Measurements from ENCODE around the gene TAF6L. TPM values are rescaled to one million over a fixed set of nuclear protein-coding genes. Genes with fewer than 3 reads are reported as not detected.
A peak's percentile ranks its signal among the peaks of the same experiment; 100 is the strongest.

The TAF6L gene
- total RNA-seq, 1 experiment from 2014 or later = 42.1 TPM

DNA sequence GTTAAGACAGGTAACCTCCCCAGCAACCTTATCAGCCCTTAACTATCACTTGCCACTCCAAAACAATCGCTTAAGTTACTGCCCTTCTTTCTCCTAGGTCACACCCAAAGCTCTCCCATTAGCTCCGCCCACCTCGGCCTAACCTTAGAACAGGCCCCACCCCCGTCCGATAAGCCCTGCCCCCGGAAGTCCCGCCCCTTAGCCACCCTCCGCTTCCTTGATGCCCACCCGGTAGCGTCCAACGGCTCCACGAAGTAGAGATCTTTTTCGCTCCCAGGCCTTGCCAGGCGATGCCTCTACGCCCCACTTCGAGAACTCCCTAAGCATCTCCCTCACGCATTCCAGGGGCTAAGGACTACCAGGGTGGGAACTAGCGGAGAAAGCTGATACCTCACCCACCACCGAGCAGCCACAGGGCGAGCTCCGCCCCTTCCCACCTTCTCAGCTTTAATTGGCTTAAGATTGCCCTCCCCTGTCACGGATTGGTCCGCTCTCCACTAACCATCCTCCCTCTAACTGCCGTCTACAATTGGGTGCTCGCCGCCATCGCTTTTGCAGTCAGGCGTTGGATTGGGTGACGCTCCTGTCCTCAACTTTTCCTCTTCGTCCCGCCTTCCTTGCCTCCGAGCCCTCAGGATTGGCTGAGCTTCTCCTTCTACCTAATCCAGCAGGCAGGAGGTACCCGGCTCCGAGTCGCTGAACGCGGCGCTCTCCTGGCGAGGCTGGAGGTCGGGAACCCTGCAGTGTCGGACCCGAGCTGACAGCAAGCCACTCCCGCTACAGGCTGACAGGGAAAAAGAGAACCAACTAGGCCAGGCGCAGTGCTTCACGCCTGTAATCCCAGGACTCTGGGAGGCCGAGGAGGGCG lies 17.2 kb upstream of the TAF6L start, which contains the start of gene ZBTB3 (continued):
- no peak for TF ChIP-seq NR3C1 (CRISPR knock-in tag; conservative IDR thresholded peaks at IDR 0.05; ENCODE audit: low read depth)
- no peak for TF ChIP-seq RELA (CRISPR knock-in tag; IDR thresholded peaks at IDR 0.05; ENCODE audit: borderline replicate concordance)
- TF ChIP-seq, protein P1, sequence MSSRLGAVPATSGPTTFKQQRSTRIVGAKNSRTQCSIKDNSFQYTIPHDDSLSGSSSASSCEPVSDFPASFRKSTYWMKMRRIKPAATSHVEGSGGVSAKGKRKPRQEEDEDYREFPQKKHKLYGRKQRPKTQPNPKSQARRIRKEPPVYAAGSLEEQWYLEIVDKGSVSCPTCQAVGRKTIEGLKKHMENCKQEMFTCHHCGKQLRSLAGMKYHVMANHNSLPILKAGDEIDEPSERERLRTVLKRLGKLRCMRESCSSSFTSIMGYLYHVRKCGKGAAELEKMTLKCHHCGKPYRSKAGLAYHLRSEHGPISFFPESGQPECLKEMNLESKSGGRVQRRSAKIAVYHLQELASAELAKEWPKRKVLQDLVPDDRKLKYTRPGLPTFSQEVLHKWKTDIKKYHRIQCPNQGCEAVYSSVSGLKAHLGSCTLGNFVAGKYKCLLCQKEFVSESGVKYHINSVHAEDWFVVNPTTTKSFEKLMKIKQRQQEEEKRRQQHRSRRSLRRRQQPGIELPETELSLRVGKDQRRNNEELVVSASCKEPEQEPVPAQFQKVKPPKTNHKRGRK (CRISPR knock-in tag; IDR thresholded peaks at IDR 0.05; ENCODE audit: borderline replicate concordance) = no peak
- no peak for TF ChIP-seq ZNF317 (CRISPR knock-in tag; IDR thresholded peaks at IDR 0.05; ENCODE audit: borderline replicate concordance, low read depth)
- TF ChIP-seq KAT7 (CRISPR knock-in tag; IDR thresholded peaks at IDR 0.05; ENCODE audit: borderline replicate concordance) = no peak
- TF ChIP-seq FOXJ3 (CRISPR knock-in tag; IDR thresholded peaks at IDR 0.05; ENCODE audit: borderline replicate concordance) = no peak
- TF ChIP-seq, protein P2, sequence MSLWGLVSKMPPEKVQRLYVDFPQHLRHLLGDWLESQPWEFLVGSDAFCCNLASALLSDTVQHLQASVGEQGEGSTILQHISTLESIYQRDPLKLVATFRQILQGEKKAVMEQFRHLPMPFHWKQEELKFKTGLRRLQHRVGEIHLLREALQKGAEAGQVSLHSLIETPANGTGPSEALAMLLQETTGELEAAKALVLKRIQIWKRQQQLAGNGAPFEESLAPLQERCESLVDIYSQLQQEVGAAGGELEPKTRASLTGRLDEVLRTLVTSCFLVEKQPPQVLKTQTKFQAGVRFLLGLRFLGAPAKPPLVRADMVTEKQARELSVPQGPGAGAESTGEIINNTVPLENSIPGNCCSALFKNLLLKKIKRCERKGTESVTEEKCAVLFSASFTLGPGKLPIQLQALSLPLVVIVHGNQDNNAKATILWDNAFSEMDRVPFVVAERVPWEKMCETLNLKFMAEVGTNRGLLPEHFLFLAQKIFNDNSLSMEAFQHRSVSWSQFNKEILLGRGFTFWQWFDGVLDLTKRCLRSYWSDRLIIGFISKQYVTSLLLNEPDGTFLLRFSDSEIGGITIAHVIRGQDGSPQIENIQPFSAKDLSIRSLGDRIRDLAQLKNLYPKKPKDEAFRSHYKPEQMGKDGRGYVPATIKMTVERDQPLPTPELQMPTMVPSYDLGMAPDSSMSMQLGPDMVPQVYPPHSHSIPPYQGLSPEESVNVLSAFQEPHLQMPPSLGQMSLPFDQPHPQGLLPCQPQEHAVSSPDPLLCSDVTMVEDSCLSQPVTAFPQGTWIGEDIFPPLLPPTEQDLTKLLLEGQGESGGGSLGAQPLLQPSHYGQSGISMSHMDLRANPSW (CRISPR knock-in tag; conservative IDR thresholded peaks at IDR 0.05; ENCODE audit: low read depth) = no peak
- TF ChIP-seq FOXK1 (CRISPR knock-in tag; IDR thresholded peaks at IDR 0.05) = no peak; the same call in none of the 2 replicates
- TF ChIP-seq, protein P3, sequence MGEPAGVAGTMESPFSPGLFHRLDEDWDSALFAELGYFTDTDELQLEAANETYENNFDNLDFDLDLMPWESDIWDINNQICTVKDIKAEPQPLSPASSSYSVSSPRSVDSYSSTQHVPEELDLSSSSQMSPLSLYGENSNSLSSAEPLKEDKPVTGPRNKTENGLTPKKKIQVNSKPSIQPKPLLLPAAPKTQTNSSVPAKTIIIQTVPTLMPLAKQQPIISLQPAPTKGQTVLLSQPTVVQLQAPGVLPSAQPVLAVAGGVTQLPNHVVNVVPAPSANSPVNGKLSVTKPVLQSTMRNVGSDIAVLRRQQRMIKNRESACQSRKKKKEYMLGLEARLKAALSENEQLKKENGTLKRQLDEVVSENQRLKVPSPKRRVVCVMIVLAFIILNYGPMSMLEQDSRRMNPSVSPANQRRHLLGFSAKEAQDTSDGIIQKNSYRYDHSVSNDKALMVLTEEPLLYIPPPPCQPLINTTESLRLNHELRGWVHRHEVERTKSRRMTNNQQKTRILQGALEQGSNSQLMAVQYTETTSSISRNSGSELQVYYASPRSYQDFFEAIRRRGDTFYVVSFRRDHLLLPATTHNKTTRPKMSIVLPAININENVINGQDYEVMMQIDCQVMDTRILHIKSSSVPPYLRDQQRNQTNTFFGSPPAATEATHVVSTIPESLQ (CRISPR knock-in tag; IDR thresholded peaks at IDR 0.05) = no peak
- TF ChIP-seq, protein P4, sequence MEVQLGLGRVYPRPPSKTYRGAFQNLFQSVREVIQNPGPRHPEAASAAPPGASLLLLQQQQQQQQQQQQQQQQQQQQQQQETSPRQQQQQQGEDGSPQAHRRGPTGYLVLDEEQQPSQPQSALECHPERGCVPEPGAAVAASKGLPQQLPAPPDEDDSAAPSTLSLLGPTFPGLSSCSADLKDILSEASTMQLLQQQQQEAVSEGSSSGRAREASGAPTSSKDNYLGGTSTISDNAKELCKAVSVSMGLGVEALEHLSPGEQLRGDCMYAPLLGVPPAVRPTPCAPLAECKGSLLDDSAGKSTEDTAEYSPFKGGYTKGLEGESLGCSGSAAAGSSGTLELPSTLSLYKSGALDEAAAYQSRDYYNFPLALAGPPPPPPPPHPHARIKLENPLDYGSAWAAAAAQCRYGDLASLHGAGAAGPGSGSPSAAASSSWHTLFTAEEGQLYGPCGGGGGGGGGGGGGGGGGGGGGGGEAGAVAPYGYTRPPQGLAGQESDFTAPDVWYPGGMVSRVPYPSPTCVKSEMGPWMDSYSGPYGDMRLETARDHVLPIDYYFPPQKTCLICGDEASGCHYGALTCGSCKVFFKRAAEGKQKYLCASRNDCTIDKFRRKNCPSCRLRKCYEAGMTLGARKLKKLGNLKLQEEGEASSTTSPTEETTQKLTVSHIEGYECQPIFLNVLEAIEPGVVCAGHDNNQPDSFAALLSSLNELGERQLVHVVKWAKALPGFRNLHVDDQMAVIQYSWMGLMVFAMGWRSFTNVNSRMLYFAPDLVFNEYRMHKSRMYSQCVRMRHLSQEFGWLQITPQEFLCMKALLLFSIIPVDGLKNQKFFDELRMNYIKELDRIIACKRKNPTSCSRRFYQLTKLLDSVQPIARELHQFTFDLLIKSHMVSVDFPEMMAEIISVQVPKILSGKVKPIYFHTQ (CRISPR knock-in tag; IDR thresholded peaks at IDR 0.05) = no peak

DNA sequence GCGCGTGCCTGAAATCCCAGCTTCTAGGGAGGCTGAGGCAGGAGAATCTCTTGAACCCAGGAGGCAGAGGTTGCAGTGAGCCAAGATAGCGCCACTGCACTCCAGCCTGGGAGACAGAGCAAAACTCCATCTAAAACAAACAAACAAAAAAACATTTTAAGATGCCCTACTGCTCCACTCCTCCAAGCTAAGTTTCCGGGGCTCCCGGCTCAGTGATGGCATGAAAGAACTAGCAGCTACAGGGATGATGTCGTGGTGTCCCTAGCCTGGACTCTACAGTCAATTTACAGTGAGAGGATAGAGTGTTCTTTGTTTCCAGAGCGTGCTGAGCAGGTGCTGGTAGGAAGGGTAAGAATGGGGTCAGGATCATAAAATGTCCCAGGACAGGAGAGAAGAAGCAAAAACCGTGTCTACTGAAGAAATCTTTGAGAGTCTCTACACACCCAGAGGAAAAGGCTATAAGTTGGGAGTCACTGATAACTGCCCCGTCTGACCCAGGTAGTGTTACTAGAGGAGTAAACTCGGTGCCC lies 16.0 kb upstream of the TAF6L start:
- ChIA-PET CTCF (interaction anchor here (1.0 to 2.7 kb wide), 4 partner anchors 15 to 32 kb away, joined by 3 to 67 read pairs (median 28); partner anchors contain the start of genes TAF6L and TMEM179B), POLR2A (interaction anchor here (1.9 to 2.5 kb wide), 4 partner anchors 28 to 90 kb away, joined by 8 to 30 read pairs (median 16); partner anchors contain the start of genes C11orf98, CSKMT, HNRNPUL2 and TMEM179B)
- H3K36me3 Mint-ChIP-seq = peaks cover 30% of the 10 kb centered on the region
- TF ChIP-seq, protein P2 (CRISPR knock-in tag; conservative IDR thresholded peaks at IDR 0.05; ENCODE audit: low read depth) = no peak
- TF ChIP-seq GTF2I (CRISPR knock-in tag; conservative IDR thresholded peaks at IDR 0.05) = no peak
- TF ChIP-seq, protein P5, sequence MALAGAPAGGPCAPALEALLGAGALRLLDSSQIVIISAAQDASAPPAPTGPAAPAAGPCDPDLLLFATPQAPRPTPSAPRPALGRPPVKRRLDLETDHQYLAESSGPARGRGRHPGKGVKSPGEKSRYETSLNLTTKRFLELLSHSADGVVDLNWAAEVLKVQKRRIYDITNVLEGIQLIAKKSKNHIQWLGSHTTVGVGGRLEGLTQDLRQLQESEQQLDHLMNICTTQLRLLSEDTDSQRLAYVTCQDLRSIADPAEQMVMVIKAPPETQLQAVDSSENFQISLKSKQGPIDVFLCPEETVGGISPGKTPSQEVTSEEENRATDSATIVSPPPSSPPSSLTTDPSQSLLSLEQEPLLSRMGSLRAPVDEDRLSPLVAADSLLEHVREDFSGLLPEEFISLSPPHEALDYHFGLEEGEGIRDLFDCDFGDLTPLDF (CRISPR knock-in tag; IDR thresholded peaks at IDR 0.05) = no peak
- H3K4me1 Mint-ChIP-seq = peaks cover 31% of the 10 kb centered on the region
- H3K27ac Mint-ChIP-seq = peak overlapping the region; percentile 87
- no peaks in the 10 kb centered on the region for H3K9me3 Mint-ChIP-seq
- ATAC-seq = no peak
- H3K27me3 Mint-ChIP-seq (ENCODE audit: low read depth) = no peaks in the 10 kb centered on the region; the same call in 1 of the 2 replicates
- no peak for DNase-seq (ENCODE audit: low spot score)
- H3K4me3 Mint-ChIP-seq = peak overlapping the region; percentile 95

All from WTC11 (cell line).